HepG2 (cell line): ENCODE results near the gene CRYZ. TPM values are rescaled to one million over a fixed set of nuclear protein-coding genes. Genes with fewer than 3 reads are reported as not detected.
A peak's percentile ranks its signal among the peaks of the same experiment; 100 is the strongest.

Source experiments
- CSRNP2 ChIP-seq: sonication (generic); formaldehyde crosslinking; conservative IDR thresholded peaks from 2 replicates; pipeline ENCODE4 v1.8.0; 2022; ENCODE audit warnings: low read depth, missing genetic modification reagents
- DNMT1 ChIP-seq: sonication (generic); formaldehyde crosslinking; IDR thresholded peaks from 2 replicates; pipeline ENCODE4 v1.5.1; 2020; ENCODE audit warnings: mild to moderate bottlenecking, missing genetic modification reagents
- DR1 ChIP-seq: sonication (generic); formaldehyde crosslinking; IDR thresholded peaks from 2 replicates; pipeline ENCODE4 v1.8.0; 2021; ENCODE audit warnings: mild to moderate bottlenecking, missing genetic modification reagents, inconsistent platforms
- GFI1 ChIP-seq: sonication (generic); formaldehyde crosslinking; IDR thresholded peaks from 2 replicates; pipeline ENCODE4 v1.5.0; 2020; ENCODE audit warnings: missing genetic modification reagents, mild to moderate bottlenecking, borderline replicate concordance
- GMEB2 ChIP-seq: IDR thresholded peaks from 2 replicates; pipeline ENCODE4 v1.6.1; 2016; ENCODE audit warnings: missing biosample characterization, missing genetic modification reagents, low read depth
- HHEX ChIP-seq: IDR thresholded peaks from 2 replicates; pipeline ENCODE4 v1.6.1; 2016; ENCODE audit warnings: control low read depth
- IKZF4 ChIP-seq: sonication (generic); formaldehyde crosslinking; IDR thresholded peaks from 2 replicates; pipeline ENCODE4 v1.5.1; 2020; ENCODE audit warnings: borderline replicate concordance, mild to moderate bottlenecking, low read depth, missing genetic modification reagents; ENCODE audit errors: not compliant biosample characterization
- JUN ChIP-seq: sonication (generic); formaldehyde crosslinking; IDR thresholded peaks from 2 replicates; pipeline ENCODE4 v1.4.0; 2020; ENCODE audit warnings: mild to moderate bottlenecking, missing genetic modification reagents
- MATR3 ChIP-seq: sonication (generic); formaldehyde crosslinking; IDR thresholded peaks from 2 replicates; pipeline ENCODE4 v1.4.0; 2020; ENCODE audit warnings: missing genetic modification reagents
- MBD4 ChIP-seq: IDR thresholded peaks from 2 replicates; pipeline ENCODE4 v1.6.1; 2012; ENCODE audit warnings: low read length, inconsistent platforms, borderline replicate concordance
- NR2F6 ChIP-seq, 2 experiments: IDR thresholded peaks; 2 replicates each; pipeline ENCODE4 v1.6.1; 2016; ENCODE audit warnings: antibody characterized with exemption in 1 of 2, mild to moderate bottlenecking in 1 of 2
- SALL1 ChIP-seq: sonication (generic); formaldehyde crosslinking; IDR thresholded peaks from 2 replicates; pipeline ENCODE4 v1.8.0; 2022; ENCODE audit warnings: mild to moderate bottlenecking, missing genetic modification reagents
- SAP130 ChIP-seq: IDR thresholded peaks from 2 replicates; pipeline ENCODE4 v1.6.1; 2016; ENCODE audit warnings: low read depth
- ZFY ChIP-seq: sonication (generic); formaldehyde crosslinking; IDR thresholded peaks from 2 replicates; pipeline ENCODE4 v1.4.0; 2020; ENCODE audit warnings: missing genetic modification reagents
- ZNF280D ChIP-seq: sonication (generic); formaldehyde crosslinking; IDR thresholded peaks from 2 replicates; pipeline ENCODE4 v1.5.1; 2020; ENCODE audit warnings: mild to moderate bottlenecking, missing genetic modification reagents
- ZNF33B ChIP-seq: sonication (generic); formaldehyde crosslinking; IDR thresholded peaks from 2 replicates; pipeline ENCODE4 v1.5.1; 2020; ENCODE audit warnings: mild to moderate bottlenecking, missing genetic modification reagents
- ZNF569 ChIP-seq: sonication (generic); formaldehyde crosslinking; IDR thresholded peaks from 2 replicates; pipeline ENCODE4 v1.5.0; 2020; ENCODE audit warnings: mild to moderate bottlenecking, missing genetic modification reagents, moderate library complexity, borderline replicate concordance
- ZNF616 ChIP-seq: sonication (generic); formaldehyde crosslinking; IDR thresholded peaks from 2 replicates; pipeline ENCODE4 v1.5.0; 2020; ENCODE audit warnings: low read depth, mild to moderate bottlenecking, missing genetic modification reagents
- ZNF652 ChIP-seq: IDR thresholded peaks from 2 replicates; pipeline ENCODE4 v1.6.1; 2016; ENCODE audit warnings: low read depth, borderline replicate concordance
- ZNF670 ChIP-seq: sonication (generic); formaldehyde crosslinking; IDR thresholded peaks from 2 replicates; pipeline ENCODE4 v1.8.0; 2022; ENCODE audit warnings: mild to moderate bottlenecking, missing genetic modification reagents, borderline replicate concordance
- ZNF776 ChIP-seq: sonication (generic); formaldehyde crosslinking; IDR thresholded peaks from 2 replicates; pipeline ENCODE4 v1.4.0; 2020; ENCODE audit warnings: mild to moderate bottlenecking, missing genetic modification reagents
- ZNF816 ChIP-seq: sonication (generic); formaldehyde crosslinking; IDR thresholded peaks from 2 replicates; pipeline ENCODE4 v1.8.0; 2022; ENCODE audit warnings: missing genetic modification reagents, mild to moderate bottlenecking, borderline replicate concordance
- ZNF879 ChIP-seq: sonication (generic); formaldehyde crosslinking; IDR thresholded peaks from 2 replicates; pipeline ENCODE4 v1.8.1; 2023; ENCODE audit warnings: missing genetic modification reagents
- ZNF883 ChIP-seq: sonication (generic); formaldehyde crosslinking; IDR thresholded peaks from 2 replicates; pipeline ENCODE4 v1.5.1; 2020; ENCODE audit warnings: mild to moderate bottlenecking, missing genetic modification reagents; ENCODE audit errors: not compliant biosample characterization
- polyA plus RNA-seq, 8 experiments: library from polyadenylated mRNA; depleted of rRNA in 3 of 8; stranded (reverse) in 7 of 8; unstranded in 1 of 8; fragments of >200 nt; fragmentation: Illumina TruSeq in 4 of 8; extraction: Trizol in 4 of 8; gene quantifications; 2 replicates each; pipeline versions ENCODE4 v1.2.1 to v1.2.3, GENCODE V29; 2011 to 2016; ENCODE audit warnings: low read depth in 4 of 8, missing spikeins in 1 of 8, mixed read lengths in 1 of 8; ENCODE audit not compliant: insufficient read depth in 1 of 8
- total RNA-seq, 5 experiments: library from RNA; depleted of rRNA; stranded (reverse); fragments of >200 nt; fragmentation: Illumina TruSeq; extraction: Trizol; gene quantifications; 2 replicates each; pipeline ENCODE4 v1.2.3, GENCODE V29; 2016; ENCODE audit warnings: low read depth in 1 of 5

Gene CRYZ
- total and polyA plus RNA-seq, 2 of the 13 experiments (the other 11 are each of a cell fraction or from before 2014, with no cell fraction given), result 115 to 211 TPM

- TF ChIP-seq ZNF280D (CRISPR knock-in tag), result peak; percentile 45; the same call in 1 of the 2 replicates
- TF ChIP-seq ZNF883 (CRISPR knock-in tag), result no peak
- TF ChIP-seq ZNF652 (CRISPR knock-in tag), result 0 out of 2 replicates have a peak, but pooled peaks have one; percentile 51
- TF ChIP-seq IKZF4 (CRISPR knock-in tag), result no peak
- TF ChIP-seq ZNF776, result peak; percentile 47; the same call in 1 of the 2 replicates
- TF ChIP-seq ZFY (CRISPR knock-in tag), result peak; percentile 84
- peak; percentile 36; the same call in 1 of the 2 replicates for TF ChIP-seq GFI1
- no peak for TF ChIP-seq ZNF569 (CRISPR knock-in tag)
- TF ChIP-seq MATR3 (CRISPR knock-in tag), result no peak
- peak; percentile 92 for TF ChIP-seq SALL1 (CRISPR knock-in tag)
- no peak for TF ChIP-seq ZNF33B (CRISPR knock-in tag)
- TF ChIP-seq SAP130 (CRISPR knock-in tag), result peak; percentile 90
- 0 out of 2 replicates have a peak, but pooled peaks have one; percentile 26 for TF ChIP-seq ZNF816 (CRISPR knock-in tag)
- TF ChIP-seq JUN (CRISPR knock-in tag), result no peak
- 0 out of 2 replicates have a peak, but pooled peaks have one; percentile 76 for TF ChIP-seq DNMT1 (CRISPR knock-in tag)
- no peak for TF ChIP-seq MBD4
- TF ChIP-seq ZNF670, result peak; percentile 42; the same call in 1 of the 2 replicates
- TF ChIP-seq CSRNP2 (CRISPR knock-in tag), result no peak
- TF ChIP-seq ZNF616 (CRISPR knock-in tag), result no peak
- TF ChIP-seq HHEX, result no peak
- 0 out of 2 replicates have a peak, but pooled peaks have one; percentile 17 for TF ChIP-seq NR2F6 (IDR thresholded peaks at IDR 0.05)
- peak; percentile 63 for TF ChIP-seq NR2F6 (CRISPR knock-in tag; IDR thresholded peaks at IDR 0.05)
- no peak for TF ChIP-seq GMEB2 (CRISPR knock-in tag)
- 0 out of 2 replicates have a peak, but pooled peaks have one; percentile 45 for TF ChIP-seq ZNF879 (CRISPR knock-in tag)
- peak; percentile 64 for TF ChIP-seq DR1 (CRISPR knock-in tag)
These were observed at the start of gene CRYZ, which contains the start of gene TYW3 (continued) for GRCh38 chr1:74732960-74733603.
